SIG-M5 treated with dmso at 0.1 percent for 504 hours (cell line): ENCODE results near the gene FAF1.
"Not testable (repeated sequence)": the region's sequence is repeated elsewhere in the genome, so short reads cannot be mapped to it uniquely, and the experiment has no call there.

Experiments
- DNase-seq: peaks from one replicate; lab custom pipeline; 2025; ENCODE audit not compliant: unreplicated experiment; lab: John Stamatoyannopoulos, UW

The FAF1 gene

DNA sequence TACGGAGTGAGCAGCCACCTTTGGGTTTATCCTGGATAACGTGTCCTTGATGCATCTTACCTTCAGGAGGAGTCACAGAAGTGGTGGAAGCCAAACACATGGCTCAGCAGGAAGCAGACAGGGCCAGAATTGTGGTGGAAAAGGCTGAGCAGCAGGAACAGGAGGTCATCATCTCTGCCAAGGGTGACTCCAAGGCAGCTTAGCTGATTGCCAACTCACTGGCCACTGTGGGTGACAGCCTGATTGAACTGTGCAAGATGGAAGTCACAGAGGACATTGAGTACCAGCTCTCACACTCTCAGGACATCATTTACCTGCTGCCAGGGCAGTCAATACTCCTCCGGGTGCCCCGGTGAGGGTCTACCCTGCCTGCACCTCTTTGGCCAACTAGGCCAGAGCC, 179.3 kb downstream of the FAF1 start:
- DNase-seq = no peak

DNA sequence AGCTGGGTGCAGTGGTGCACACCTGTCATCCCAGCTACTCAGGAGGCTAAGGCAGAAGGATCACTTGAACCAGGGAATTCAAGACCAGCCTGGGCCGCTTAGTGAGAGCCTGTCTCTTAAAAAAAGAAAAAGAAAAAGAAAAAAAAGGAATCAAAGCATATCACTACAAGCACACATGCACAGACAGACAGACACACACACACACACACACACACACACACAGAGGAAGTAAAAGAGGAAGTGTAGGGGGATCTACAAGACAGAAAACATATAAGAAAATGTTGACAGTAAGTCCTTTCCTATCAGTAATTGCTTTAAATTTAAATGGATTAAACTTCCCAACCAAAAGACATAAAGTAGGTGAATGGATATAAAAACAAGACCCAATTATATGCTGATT, 180.3 kb downstream of the FAF1 start:
- peak; percentile 28 for DNase-seq

DNA sequence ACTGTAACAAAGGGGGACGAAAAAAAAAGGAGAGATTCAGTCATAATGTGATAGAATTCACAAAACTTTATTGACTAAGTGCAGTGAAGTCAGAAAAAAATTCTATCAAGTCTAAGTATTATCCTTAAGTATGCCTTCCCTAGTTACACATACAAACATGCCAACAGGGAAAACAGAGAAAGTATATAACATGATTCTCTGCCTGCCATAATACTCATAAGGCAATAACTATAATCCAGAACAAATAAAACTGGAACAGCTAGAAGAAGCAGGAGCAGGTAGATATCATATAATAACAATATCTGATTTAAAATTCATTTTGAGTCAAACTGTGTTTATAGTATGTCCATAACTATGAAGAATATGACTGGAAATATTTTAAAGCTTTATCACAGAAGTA, 184.3 kb downstream of the FAF1 start:
- DNase-seq = no peak

DNA sequence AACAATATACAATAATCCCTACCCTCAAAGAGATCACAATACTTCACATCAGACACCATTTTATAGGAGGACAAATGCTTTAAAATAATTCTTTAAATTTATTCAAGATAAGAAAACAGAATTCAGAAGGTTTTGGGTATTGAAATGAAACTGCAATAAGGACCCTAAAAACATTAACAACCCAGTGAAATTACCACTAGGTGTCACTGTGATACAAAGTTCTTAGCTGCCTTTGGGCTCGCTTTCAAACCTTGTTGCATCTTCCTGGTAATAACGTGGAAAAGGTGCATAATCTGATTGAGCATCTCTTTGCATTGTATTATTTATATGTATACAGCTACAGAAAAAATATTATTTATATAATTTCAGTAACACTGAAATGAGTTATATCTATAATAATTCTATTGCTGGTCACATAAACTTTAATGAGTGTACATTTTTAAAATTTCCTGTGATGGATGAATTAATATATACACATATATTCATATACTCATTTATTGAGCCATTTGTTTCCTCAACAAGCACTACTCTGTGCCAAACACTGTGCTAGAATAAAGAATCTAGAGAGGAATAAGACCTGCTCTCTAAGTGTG, 185.2 kb downstream of the FAF1 start:
- DNase-seq = peak; percentile 26

DNA sequence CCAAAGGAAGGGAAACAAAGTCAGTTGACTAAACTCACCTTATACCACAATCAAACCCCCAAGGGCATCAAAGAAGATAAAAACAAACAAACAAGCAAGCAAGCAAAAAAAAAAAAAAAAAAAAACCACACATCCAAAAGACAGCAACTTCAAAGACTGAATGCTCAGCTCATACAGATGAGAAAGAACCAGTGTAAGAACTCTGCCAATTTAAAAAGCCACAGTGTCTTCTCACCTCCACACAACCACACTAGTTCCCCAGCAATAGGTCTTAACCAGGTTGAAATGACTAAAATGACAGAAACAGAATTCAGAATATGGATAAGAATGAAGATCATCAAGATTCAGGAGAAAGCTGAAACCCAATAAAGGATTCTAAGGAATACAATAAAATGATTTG, 193.4 kb downstream of the FAF1 start:
- DNase-seq = no peak

DNA sequence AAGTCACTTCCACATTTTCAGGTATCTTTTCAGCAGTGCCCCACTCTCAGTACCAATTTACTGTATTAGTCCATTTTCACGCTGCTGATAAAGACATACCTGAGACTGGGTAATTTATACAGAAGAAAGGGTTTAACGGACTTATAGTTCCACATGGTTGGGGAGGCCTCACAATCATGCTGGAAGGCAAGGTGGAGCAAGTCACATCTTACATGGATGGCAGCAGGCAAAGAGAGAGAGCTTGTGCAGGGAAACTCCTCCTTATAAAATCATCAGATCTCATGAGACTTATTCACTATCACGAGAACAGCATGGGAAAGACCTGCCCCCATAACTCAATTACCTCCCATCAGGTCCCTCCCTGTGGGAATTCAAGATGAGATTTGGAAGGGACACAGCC, 203.5 kb downstream of the FAF1 start:
- not testable (repeated sequence) for DNase-seq

DNA sequence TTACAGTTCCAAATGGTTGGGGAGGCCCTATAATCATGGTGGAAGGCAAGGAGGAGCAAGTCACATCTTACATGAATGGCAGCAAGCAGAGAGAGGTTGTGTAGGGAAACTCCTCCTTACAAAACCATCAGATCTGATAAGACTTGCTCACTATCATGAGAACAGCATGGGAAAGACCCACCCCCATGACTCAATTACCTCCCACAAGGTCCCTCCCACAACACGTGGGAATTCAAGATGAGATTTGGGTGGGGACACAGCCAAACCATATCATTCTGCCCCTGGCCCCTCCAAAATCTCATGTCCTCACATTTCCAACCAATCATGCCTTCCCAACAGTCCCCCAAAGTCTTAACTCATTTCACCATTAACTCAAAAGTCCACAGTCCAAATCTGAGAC, 205.3 kb downstream of the FAF1 start:
- DNase-seq = not testable (repeated sequence)

DNA sequence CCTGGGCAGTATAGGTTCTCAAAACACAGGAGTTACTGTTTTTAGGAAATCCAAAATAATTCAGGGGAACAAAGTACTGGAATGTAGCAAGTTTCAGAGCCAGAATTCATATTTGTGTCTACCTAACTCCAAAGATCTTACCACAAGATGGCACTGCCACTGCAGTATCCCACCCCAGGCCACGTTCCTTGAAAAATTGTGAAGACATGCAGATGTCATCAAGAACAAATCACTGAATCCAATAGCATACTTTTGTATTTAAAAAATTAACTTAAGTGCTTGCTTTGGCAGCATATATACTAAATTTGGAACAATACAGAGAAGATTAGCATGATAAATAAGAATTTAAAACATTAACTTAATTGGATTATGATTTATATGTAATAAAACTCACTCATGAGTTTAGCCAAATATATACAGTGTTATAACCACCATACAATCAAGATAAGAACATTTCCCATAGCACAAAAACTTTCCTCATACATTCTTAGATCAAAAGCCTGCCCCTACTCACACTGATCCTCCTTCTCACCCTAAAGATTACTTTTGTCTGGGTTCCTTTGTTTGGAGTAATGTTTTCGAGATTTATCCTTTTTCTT, 209.9 kb downstream of the FAF1 start:
- no peak for DNase-seq

DNA sequence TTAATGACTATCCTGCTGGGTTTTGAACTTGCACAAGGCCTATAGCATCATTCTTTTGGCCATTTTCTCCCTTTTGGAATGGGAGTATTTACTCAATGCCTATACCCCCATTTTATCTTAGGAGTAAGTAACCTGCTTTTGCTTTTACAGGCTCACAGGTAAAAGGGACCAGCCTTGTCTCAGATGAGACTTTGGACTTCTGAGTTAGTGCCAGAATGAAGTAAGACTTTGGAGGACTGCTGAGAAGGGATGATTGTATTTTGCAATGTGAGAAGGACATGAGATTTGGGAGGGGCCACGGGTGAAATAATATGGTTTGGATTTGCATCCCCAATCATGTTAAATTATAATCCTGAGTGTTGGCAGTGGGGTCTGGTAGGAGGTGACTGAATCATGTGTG, 212.7 kb downstream of the FAF1 start:
- DNase-seq = no peak

DNA sequence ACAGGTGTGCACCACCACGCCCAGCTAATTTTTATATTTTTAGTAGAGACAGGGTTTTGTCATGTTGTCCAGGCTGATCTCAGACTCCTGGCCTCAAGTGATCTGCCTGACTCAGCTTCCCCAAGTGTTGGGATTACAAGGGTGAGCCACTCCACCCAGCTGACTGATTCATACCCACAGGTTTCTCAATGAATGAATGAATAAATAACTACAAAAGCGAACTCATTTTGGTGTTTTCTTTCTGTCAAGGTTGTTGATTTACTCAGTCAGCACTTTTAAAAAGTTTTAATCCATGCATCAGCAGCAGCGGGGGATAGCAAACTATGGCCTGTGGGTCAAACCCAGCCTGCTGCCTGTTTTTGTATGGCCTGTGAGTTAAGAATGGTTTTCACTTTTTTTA, 217.5 kb downstream of the FAF1 start:
- DNase-seq = no peak

DNA sequence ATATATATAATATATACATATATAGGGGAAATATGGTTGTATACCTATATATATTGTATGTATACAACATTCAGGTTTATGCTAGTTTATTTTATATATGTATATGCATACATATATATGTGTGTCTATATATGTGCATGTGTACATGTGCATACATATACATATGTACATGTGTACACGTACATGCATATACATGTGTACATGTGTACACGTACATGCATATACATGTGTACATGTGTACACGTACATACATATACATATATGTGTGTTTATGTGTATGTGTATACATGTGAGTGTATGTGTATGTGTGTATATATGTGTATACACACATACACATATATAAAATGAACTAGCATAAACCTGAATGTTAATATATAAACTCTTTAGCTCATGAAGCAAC, 220.9 kb downstream of the FAF1 start:
- no peak for DNase-seq

DNA sequence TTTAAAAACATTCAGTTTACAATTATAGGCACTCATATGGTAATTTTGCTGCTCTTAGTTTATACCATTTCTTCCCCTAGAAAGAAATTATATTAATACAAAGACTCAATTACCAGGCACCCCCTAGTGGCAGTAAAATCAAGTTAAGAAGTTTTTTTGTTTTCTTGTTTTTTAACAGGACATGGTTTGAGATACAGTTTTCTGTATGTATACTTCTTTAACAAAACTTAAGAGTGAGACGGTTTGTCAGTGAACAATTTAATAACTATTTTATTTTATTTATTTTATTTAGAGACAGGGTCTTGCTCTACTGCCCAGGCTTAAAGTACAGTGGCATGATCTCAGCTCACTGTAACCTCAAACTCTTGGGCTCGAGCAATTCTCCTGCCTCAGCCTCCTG, 224.6 kb downstream of the FAF1 start:
- peak; percentile 2 for DNase-seq

DNA sequence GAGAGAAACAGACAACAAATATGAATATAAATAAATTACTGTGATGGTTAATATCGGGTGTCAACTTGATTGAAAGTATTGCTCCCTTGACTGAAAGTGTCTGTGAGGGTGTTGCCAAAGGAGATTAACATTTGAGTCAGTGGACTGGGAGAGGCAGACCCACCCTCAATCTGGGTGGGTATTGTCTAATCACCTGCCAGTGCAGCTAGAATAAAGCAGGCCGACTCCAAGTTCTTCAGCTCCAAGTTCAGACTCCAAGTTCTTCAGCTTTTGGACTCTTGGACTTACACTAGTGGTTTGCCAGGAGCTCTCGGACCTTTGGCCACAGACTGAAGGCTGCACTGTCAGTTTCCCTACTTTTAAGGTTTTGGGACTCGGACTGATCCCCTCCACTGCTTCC, 232.5 kb downstream of the FAF1 start:
- not testable (repeated sequence) for DNase-seq

DNA sequence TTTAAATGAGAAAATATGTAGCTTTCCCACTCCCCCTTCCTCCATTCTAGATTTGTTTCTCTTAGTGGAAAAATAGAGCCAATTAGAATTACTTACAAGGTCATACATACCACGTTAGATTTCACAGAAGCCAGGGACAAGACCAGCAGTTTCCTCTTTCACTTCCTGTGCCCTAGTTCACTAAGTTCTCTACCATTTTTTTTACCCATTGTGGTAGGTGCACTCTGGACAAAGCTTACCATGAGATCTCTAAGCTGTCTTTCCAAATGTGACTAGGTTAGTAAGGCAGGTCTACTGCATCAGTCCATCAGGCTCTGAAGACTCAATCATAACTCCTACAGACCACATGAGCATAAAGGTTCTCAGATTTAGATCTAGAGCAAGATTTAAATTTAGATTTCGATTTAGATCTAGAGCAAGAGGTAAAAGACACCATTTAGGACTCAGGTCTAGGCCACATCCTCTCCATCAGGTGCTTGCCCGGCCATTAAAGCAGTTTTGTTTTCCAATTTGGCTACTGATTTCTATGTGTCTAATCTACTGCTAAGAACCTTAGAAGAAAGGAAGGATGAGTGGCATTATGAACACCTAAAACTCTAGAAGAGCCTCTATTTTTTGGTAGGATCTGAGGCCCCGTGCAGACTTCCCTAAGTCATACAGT, 235.3 kb downstream of the FAF1 start:
- peak; percentile 66 for DNase-seq

DNA sequence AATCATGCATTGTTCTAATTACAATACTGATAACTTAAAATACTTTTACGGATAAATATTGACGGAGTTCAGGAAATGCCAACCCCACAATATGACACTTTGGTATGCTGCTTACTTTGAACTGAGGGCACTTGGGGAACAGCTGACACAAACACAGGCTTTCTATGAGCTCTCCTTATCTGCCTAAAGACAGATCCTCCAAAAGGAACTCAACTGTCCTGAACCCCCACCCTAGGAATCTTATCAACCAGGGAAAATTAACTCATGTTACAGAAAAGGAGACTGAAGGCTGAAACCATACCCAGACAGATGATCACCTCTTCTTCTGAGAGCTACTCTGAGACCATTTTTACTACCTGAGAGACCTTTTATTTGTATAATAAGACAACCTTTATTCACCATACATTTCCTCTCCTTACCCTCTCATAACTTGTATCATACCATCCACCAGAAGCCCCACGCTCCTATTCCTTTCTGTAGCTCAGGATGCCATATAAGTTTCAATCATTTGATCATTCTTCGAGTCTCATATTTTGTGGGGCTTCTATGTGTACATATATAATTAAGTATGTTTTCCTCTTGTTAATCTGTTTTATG, 239.5 kb downstream of the FAF1 start:
- no peak for DNase-seq

DNA sequence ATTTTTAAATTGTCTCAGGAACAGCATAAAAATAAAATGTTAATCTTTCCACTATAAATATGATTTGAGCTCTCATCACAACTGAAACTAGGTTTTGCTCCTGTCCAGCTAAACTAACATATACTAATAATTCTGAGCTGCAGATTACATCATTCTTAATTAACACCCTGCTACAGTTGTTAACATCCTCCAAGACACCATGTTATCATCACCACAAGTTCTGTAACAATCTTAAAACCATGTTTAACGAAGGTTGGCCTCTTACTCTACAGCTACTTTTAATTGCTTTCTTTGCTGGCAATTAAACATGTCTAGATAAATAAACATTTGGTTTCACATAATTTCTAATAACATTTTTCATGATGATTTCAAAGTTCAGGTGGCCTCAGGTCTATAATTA, 240.9 kb downstream of the FAF1 start:
- no peak for DNase-seq

DNA sequence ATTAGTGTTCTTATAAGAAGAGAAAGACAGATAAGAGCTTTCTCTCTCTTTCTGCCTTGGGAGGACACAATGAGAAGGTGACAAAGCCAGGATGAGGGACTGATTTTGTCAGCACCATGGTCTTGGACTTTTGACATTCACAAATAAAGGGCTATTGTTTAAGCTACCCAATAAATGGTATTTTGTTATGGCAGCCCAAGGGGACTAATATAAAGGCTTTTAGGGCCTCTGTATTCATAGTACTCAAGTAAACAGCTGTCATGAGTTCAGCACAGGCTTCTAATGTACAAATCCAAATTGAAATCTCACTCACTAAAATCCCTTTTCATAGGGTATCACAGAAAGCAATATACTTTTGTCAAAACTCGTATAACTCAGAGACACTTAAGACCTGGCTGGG, 242.7 kb downstream of the FAF1 start:
- DNase-seq = no peak

DNA sequence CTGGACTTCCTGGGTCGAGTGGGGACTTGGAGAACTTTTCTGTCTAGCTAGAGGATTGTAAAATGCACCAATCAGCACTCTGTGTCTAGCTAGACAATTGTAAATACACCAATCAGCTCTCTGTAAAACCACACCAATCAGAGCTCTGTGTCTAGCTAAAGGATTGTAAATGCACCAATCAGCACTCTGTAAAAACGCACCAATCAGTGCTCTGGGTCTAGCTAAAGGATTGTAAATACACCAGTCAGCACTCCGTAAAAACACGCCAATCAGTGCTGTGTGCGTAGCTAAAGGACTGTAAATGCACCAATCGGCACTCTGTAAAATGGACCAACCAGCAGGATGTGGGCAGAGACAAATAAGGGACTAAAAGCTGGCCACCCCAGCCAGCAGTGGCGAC, 243.6 kb downstream of the FAF1 start:
- DNase-seq = not testable (repeated sequence)

DNA sequence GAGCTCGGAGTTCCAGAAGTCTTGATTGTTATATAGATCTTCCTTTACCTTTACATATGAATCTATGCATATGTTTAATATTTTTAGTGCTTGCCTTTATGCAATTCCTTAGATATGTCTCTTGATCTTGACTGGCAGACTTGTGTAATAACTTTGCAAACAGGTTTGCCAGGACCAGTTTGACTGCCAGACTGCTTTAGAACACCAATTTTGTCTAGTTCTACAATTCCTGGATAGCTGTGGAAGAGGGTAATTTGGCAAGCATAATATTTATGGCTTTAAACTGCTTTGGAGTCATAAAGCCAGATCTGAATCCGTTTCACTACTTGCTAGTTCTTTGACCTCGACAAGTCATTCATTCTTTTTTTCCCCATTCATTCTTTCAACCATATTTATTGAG, 250.0 kb downstream of the FAF1 start:
- peak; percentile 10 for DNase-seq

DNA sequence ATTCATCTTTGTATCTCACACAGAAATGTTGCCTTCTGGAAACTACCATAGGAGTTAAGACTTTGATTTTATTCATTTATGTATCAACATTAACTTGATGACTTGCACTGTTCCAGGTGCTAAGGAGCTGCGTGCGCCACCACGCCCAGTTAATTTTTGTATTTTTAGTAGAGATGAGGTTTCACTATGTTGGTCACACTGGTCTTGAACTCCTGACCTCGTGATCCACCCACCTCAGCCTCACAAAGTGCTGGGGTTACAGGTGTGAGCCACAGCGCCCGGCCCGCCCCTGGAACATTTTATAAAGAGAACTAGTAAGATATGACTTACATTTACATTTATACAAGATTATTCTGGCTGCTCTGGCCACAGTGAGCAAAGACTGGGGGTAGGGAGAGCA, 252.2 kb downstream of the FAF1 start:
- no peak for DNase-seq

DNA sequence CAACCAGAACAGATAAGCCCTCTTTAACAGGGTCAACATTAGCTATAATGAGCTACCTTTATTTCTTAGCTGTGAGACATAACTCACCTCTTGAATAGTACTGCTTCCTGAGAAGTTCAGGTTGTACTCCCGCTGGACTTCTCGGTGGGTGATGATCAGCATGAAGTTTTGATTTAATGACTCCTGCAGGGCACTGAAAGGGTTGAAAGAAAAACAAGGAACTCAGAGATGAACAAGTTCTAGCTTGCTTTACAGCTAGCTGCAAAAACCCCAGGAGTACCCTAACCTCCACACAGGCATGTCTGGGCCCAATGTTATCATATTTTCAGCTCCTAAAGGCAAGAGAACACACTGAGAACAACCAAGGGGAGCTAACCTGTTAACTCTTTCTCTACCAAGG, 254.4 kb downstream of the FAF1 start:
- no peak for DNase-seq

DNA sequence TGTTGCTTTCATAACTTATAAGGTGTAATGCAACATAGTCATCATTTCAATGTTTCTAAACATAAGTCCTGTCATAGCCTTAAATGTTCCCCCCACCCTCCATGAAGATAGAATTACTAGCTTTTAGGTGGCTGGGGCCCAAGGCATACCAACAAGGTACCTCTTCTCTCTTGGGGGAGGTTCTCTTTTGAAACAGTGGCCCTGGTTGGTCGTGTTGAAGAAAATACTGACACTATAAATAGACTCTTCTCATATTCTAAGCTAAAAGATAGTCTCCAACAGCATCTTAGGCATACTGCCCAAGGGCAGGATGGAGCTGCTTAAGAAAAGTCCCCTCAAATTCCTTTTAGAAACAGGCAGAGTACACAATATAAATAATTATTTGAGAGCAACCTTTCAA, 255.0 kb downstream of the FAF1 start:
- no peak for DNase-seq
